K562 (cell line): ENCODE measurements around the gene KIAA1210.

Source experiments
- BACH1 ChIP-seq: fragments of 200-800 bp; sonication (Bioruptor generic); IDR thresholded peaks from 2 replicates; pipeline ENCODE4 v1.6.1; 2016; ENCODE audit warnings: missing genetic modification characterization, missing compliant biosample characterization
- CTCF ChIP-seq, 3 experiments: IDR thresholded peaks in 2 of 3; conservative IDR thresholded peaks in 1 of 3; 2 replicates each; pipeline ENCODE4 v1.5.1; 2011 to 2012; ENCODE audit warnings: low read length in 3 of 3, mild to moderate bottlenecking in 3 of 3, control low read depth in 2 of 3, improper control_type of control experiment in 1 of 3, inconsistent platforms in 1 of 3, low read depth in 1 of 3, mixed read lengths in 1 of 3, moderate library complexity in 1 of 3; ENCODE audit not compliant: insufficient read depth in 2 of 3
- CUX1 ChIP-seq: fragments of 200-800 bp; sonication (Bioruptor generic); IDR thresholded peaks from 2 replicates; pipeline ENCODE4 v1.6.1; 2016; ENCODE audit warnings: missing genetic modification characterization, missing compliant biosample characterization
- GATAD2A ChIP-seq: fragments of 450-650 bp; IDR thresholded peaks from 2 replicates; pipeline ENCODE4 v1.6.1; 2017
- MCM7 ChIP-seq, 2 experiments: fragments of 450-650 bp; IDR thresholded peaks; 2 replicates each; pipeline ENCODE4 v1.6.1; 2016 to 2018
- MED1 ChIP-seq: sonication (generic); formaldehyde crosslinking; IDR thresholded peaks from 2 replicates; pipeline ENCODE4 v1.8.1; 2023; ENCODE audit warnings: missing genetic modification reagents, borderline replicate concordance
- NR3C1 ChIP-seq: sonication (generic); formaldehyde crosslinking; IDR thresholded peaks from 2 replicates; pipeline ENCODE4 v1.8.1; 2022; ENCODE audit warnings: missing genetic modification reagents
- PBX2 ChIP-seq, 2 experiments: IDR thresholded peaks in 1 of 2; conservative IDR thresholded peaks in 1 of 2; 2 replicates each; pipeline ENCODE4 v1.6.1; 2016; ENCODE audit warnings: low read depth in 2 of 2, mild to moderate bottlenecking in 1 of 2, missing compliant biosample characterization in 1 of 2, missing genetic modification characterization in 1 of 2, moderate library complexity in 1 of 2
- SIN3A ChIP-seq, 2 experiments: fragments of 150-350 bp in 1 of 2; IDR thresholded peaks; 2 replicates each; pipeline ENCODE4 v1.6.1; 2011 to 2016; ENCODE audit warnings: borderline replicate concordance in 2 of 2, low read depth in 2 of 2, low read length in 2 of 2, mild to moderate bottlenecking in 2 of 2, moderate library complexity in 2 of 2; ENCODE audit not compliant: control insufficient read depth in 1 of 2
- ZNF57 ChIP-seq: fragments of 450-650 bp; formaldehyde crosslinking; IDR thresholded peaks from 2 replicates; pipeline ENCODE4 v1.4.0; 2020; ENCODE audit warnings: mild to moderate bottlenecking, moderate library complexity
- ZNF644 ChIP-seq: fragments of 200-800 bp; sonication (Bioruptor generic); IDR thresholded peaks from 2 replicates; pipeline ENCODE4 v1.6.1; 2016; ENCODE audit warnings: low read depth, missing genetic modification characterization, missing compliant biosample characterization

GRCh38 chrX:119177278-119177677 lies 49.7 kb upstream of the KIAA1210 start:
- TF ChIP-seq ZNF644 = no peak
- TF ChIP-seq ZNF57 (CRISPR knock-in tag) = no peak
- no peak for TF ChIP-seq SIN3A (IDR thresholded peaks at IDR 0.05; ENCODE audit: borderline replicate concordance in 2 of 2, control insufficient read depth in 1 of 2, low read depth in 2 of 2, low read length in 2 of 2)
- TF ChIP-seq NR3C1 (CRISPR knock-in tag) = no peak
- no peak for TF ChIP-seq GATAD2A
- TF ChIP-seq CTCF (IDR thresholded peaks at IDR 0.05 in 2 of 3, conservative IDR thresholded peaks at IDR 0.05 in 1 of 3; ENCODE audit: insufficient read depth in 2 of 3, low read depth in 1 of 3, low read length in 3 of 3) = no peak
- no peak for TF ChIP-seq BACH1
- TF ChIP-seq PBX2 (CRISPR knock-in tag; IDR thresholded peaks at IDR 0.05; ENCODE audit: low read depth) = no peak
- no peak for TF ChIP-seq PBX2 (tag; conservative IDR thresholded peaks at IDR 0.05; ENCODE audit: low read depth)
- TF ChIP-seq MED1 (CRISPR knock-in tag) = no peak
- TF ChIP-seq MCM7 (IDR thresholded peaks at IDR 0.05) = no peak
- TF ChIP-seq CUX1 (CRISPR knock-in tag) = no peak
